Endothelial cell of umbilical vein (primary cell): ENCODE results near the gene PCTP. TPM values are rescaled to one million over a fixed set of nuclear protein-coding genes. Genes with fewer than 3 reads are reported as not detected.

Experiments
- BruUV-seq: library from RNA; stranded (reverse); fragments of 400-500 nt; replicated peaks from 2 replicates; lab custom pipeline; 2021; lab: Mats Ljungman, UMichigan
- CTCF ChIA-PET: fragments of 300-600, 350-600 bp; sonication (Branson Sonifier 250); formaldehyde crosslinking; loops from one replicate; lab custom pipeline; 2021; ENCODE audit warnings: antibody characterized with exemption, inconsistent platforms; lab: Charles Lee
- POLR2A ChIA-PET: fragments of 300-600, 350-600 bp; sonication (Branson Sonifier 250); formaldehyde crosslinking; loops from one replicate; lab custom pipeline; 2021; ENCODE audit warnings: antibody characterized with exemption, inconsistent platforms; lab: Charles Lee
- DNase-seq: peaks from one replicate; pipeline ENCODE4 v3.0.0-alpha.2; 2011; ENCODE audit warnings: low read depth, low spot score
- FAIRE-seq: peaks from 2 replicates; lab custom pipeline; 2011; peaks lifted over from hg19 to GRCh38; lab: Jason Lieb, UNC
- H2AFZ ChIP-seq: 2 replicates; pipeline ENCODE4 v1.6.0; 2012; ENCODE audit warnings: low read depth, low read length, control low read depth, inconsistent platforms
- H3K27ac ChIP-seq: 2 replicates; pipeline ENCODE4 v1.5.1; 2011; ENCODE audit warnings: low read depth, mild to moderate bottlenecking, control low read depth, low read length, moderate library complexity; ENCODE audit not compliant: insufficient read depth
- H3K27me3 ChIP-seq, 2 experiments: 2 replicates each; pipeline versions ENCODE4 v1.6.0 to v1.6.1; 2011; ENCODE audit warnings: low read length in 2 of 2, mixed read lengths in 1 of 2; ENCODE audit not compliant: control insufficient read depth in 2 of 2, insufficient read depth in 2 of 2
- H3K36me3 ChIP-seq, 2 experiments: 2 replicates in 1 of 2; 3 replicates in 1 of 2; pipeline ENCODE4 v1.5.1; 2011; ENCODE audit warnings: low read length in 2 of 2, mild to moderate bottlenecking in 1 of 2, moderate library complexity in 1 of 2; ENCODE audit not compliant: control insufficient read depth in 2 of 2, insufficient read depth in 2 of 2; ENCODE audit errors: extremely low read depth in 1 of 2
- H3K4me1 ChIP-seq: 3 replicates; pipeline ENCODE4 v1.5.1; 2011; ENCODE audit warnings: mild to moderate bottlenecking, low read length; ENCODE audit not compliant: control insufficient read depth, insufficient read depth; ENCODE audit errors: extremely low read depth
- H3K4me2 ChIP-seq: 2 replicates; pipeline ENCODE4 v1.6.1; 2011; ENCODE audit warnings: low read length, control low read depth, mixed read lengths; ENCODE audit not compliant: insufficient read depth
- H3K4me3 ChIP-seq, 3 experiments: fragments of 200-600 bp in 1 of 3; sonication (generic), shearing (Covaris generic) in 1 of 3; replicated peaks in 1 of 3; 2 replicates each; pipeline ENCODE4 v1.5.1; 2011 to 2016; ENCODE audit warnings: control low read depth in 3 of 3, low read length in 3 of 3, mild to moderate bottlenecking in 2 of 3, inconsistent platforms in 1 of 3, low read depth in 1 of 3, moderate library complexity in 1 of 3; ENCODE audit not compliant: insufficient read depth in 1 of 3
- H3K79me2 ChIP-seq: 2 replicates; pipeline ENCODE4 v1.6.0; 2012; ENCODE audit warnings: low read length, inconsistent platforms; ENCODE audit not compliant: control insufficient read depth, insufficient read depth
- H3K9ac ChIP-seq: replicated peaks from 2 replicates; pipeline ENCODE3; 2011; ENCODE audit warnings: low read length, control low read depth; ENCODE audit not compliant: insufficient read depth; ENCODE audit errors: extremely low read depth
- H3K9me1 ChIP-seq: replicated peaks from 3 replicates; pipeline ENCODE4 v1.6.0; 2011; ENCODE audit warnings: mild to moderate bottlenecking, low read length; ENCODE audit not compliant: control insufficient read depth, insufficient read depth; ENCODE audit errors: extremely low read depth
- H3K9me3 ChIP-seq: replicated peaks from 2 replicates; pipeline ENCODE4 v1.5.1; 2012; ENCODE audit warnings: low read length, inconsistent platforms; ENCODE audit not compliant: control insufficient read depth, insufficient read depth
- H4K20me1 ChIP-seq: replicated peaks from 2 replicates; pipeline ENCODE3; 2011; ENCODE audit warnings: mild to moderate bottlenecking, low read length; ENCODE audit not compliant: control insufficient read depth, insufficient read depth; ENCODE audit errors: extremely low read depth
- CTCF ChIP-seq, 2 donors: IDR thresholded peaks; 1 replicate in 1 of 2; 2 replicates in 1 of 2; pipeline ENCODE4 v1.5.1; 2011; ENCODE audit warnings: low read length in 2 of 2, mild to moderate bottlenecking in 2 of 2, moderate library complexity in 2 of 2, control low read depth in 1 of 2, inconsistent platforms in 1 of 2, low read depth in 1 of 2; ENCODE audit not compliant: insufficient read depth in 1 of 2; ENCODE audit errors: extremely low read depth in 1 of 2
- EZH2 ChIP-seq: IDR thresholded peaks from 2 replicates; pipeline ENCODE4 v1.6.1; 2012; ENCODE audit warnings: borderline replicate concordance, low read depth, mild to moderate bottlenecking, moderate library complexity, low read length, inconsistent platforms; ENCODE audit not compliant: severe bottlenecking
- FOS ChIP-seq: IDR thresholded peaks from 2 replicates; pipeline ENCODE4 v1.6.1; 2011; ENCODE audit warnings: mild to moderate bottlenecking, low read length, moderate library complexity, borderline replicate concordance; ENCODE audit not compliant: insufficient read depth
- GATA2 ChIP-seq: IDR thresholded peaks from 2 replicates; pipeline ENCODE4 v1.7.0; 2011; ENCODE audit warnings: low read depth, mild to moderate bottlenecking, moderate library complexity, mixed read lengths, low read length; ENCODE audit not compliant: insufficient read length, insufficient read depth
- JUN ChIP-seq: IDR thresholded peaks from 2 replicates; pipeline ENCODE4 v1.6.1; 2011; ENCODE audit warnings: borderline replicate concordance, low read depth; ENCODE audit not compliant: insufficient read length, insufficient read depth
- MAX ChIP-seq: IDR thresholded peaks from 2 replicates; pipeline ENCODE4 v1.6.1; 2011; ENCODE audit not compliant: insufficient read depth, insufficient read length
- MYC ChIP-seq: IDR thresholded peaks from one replicate; pipeline ENCODE4 v1.6.1; 2011; ENCODE audit warnings: mild to moderate bottlenecking, low read depth, low read length
- POLR2A ChIP-seq: IDR thresholded peaks from 2 replicates; pipeline ENCODE4 v1.6.1; 2012; ENCODE audit warnings: low read depth, mild to moderate bottlenecking, control low read depth, low read length
- POLR2AphosphoS5 ChIP-seq: IDR thresholded peaks from 2 replicates; pipeline ENCODE4 v1.6.1; 2012; ENCODE audit warnings: low read depth, mild to moderate bottlenecking, control low read depth, low read length, moderate library complexity; ENCODE audit not compliant: insufficient read depth
- dilution Hi-C: fragments of 300-500 bp; cut with MboI; formaldehyde crosslinking; loops from one replicate; pipeline ENCODE4 v1.15.0; 2019; ENCODE audit warnings: low sequenced_read_pairs; ENCODE audit not compliant: extremely low pct_ligation_motif_present
- intact Hi-C: fragments of 100-400 bp; cut with micrococcal nuclease; formaldehyde crosslinking; loops from one replicate; pipeline ENCODE4 v1.10.0; 2022
- polyA plus RNA-seq, 4 experiments: library from polyadenylated mRNA; depleted of rRNA in 3 of 4; stranded (reverse) in 3 of 4; unstranded in 1 of 4; fragments of >200 nt; gene quantifications; 2 replicates each; pipeline versions ENCODE4 v1.2.1 to v1.2.3, GENCODE V29; 2011 to 2012; ENCODE audit warnings: missing spikeins in 1 of 4
- total RNA-seq: library from RNA; stranded (reverse); gene quantifications from 2 replicates; pipeline ENCODE4 v1.2.3, GENCODE V29; 2021

The PCTP gene
- total and polyA plus RNA-seq, 2 donors (not counting 3 experiments of a cell fraction or from before 2014, with no cell fraction given), result 13.5 to 18.3 TPM

GRCh38 chr17:55748841-55749240, 2.0 kb upstream of the PCTP start:
- no peaks in the 10 kb centered on the region for H3K36me3 ChIP-seq
- H3K79me2 ChIP-seq, result peaks cover 9% of the 10 kb centered on the region
- H3K4me2 ChIP-seq, result no peak overlapping the region
- CTCF ChIA-PET, result interaction anchor here (1.0 to 1.1 kb wide), 2 partner anchors 13 to 15 kb away, joined by 3 to 4 read pairs; no protein-coding TSS in a partner anchor
- dilution Hi-C loops, result no loop called here
- H3K4me3 ChIP-seq, result no peak overlapping the region
- TF ChIP-seq POLR2A (no peak), MAX (no peak), FOS (no peak), GATA2 (no peak), EZH2 (no peak), POLR2AphosphoS5 (no peak), CTCF (IDR thresholded peaks at IDR 0.05; ENCODE audit: extremely low read depth in 1 of 2, insufficient read depth in 1 of 2, low read depth in 1 of 2, low read length in 2 of 2) (no peak), JUN (no peak), MYC (no peak)
- H2AFZ ChIP-seq, result no peak overlapping the region
- H3K27me3 ChIP-seq, result no peaks in the 10 kb centered on the region
- H3K9ac ChIP-seq, result no peak overlapping the region
- no peaks in the 10 kb centered on the region for H4K20me1 ChIP-seq
- DNase-seq, result no peak
- peaks cover 5% of the 10 kb centered on the region for H3K4me1 ChIP-seq
- no TSS peak for BruUV-seq
- no peaks in the 10 kb centered on the region for H3K9me3 ChIP-seq
- intact Hi-C loops, result no loop called here
- no peak for FAIRE-seq
- H3K9me1 ChIP-seq, result no peaks in the 10 kb centered on the region
- POLR2A ChIA-PET, result no interaction called here
- no peak overlapping the region for H3K27ac ChIP-seq
